ENCODE data around the gene RANBP9.

Gene RANBP9

DNA sequence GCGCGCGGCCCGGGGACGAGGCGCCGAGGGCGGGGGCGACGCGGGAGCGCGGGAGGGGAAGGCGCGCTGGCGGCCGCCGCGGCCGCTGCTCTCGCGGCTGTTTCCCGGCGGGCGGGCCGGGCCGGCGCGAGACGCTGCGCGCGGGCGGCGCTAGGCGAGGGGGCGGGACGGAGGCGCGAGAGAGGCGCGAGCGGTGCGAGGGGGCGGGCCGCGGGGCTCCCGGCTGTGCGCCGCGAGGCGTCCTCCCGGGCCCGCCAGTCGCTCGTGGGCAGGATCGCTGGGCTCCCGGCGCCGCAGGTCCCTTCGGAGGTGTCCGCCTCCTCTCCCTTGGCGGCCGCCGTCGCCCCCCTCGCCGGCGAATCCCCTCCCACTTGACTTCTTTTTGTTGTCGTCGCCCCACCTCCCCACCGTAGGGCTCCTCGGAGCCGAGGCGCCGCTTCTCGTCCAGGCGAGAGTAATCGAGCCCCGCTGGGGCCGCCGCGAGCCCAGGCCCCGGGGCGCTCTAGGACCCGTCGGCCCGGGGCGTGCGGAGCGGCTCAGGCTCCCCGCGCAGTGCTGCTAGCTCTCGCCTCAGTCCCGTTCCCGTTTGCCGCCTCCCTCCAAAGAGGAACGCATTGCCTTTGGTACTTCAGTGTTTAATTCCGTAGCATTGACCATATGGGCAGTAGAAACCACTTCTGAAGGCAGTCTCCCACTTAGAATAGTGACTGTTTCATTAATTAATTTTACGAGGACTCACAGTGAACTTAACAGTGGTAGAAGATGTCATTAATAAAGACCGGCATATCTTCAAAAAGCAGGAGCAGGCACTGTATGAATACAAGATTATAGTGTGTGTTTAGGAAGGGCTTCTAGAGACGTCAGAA, at the start of gene RANBP9:
TSS of gene RANBP9 (minus strand) at position 103 of the 866 bp plus-strand sequence. CDS start 330 bp downstream, outside the sequence.
- peaks cover 58% of the 10 kb centered on the region for H3K4me1 Mint-ChIP-seq (ENCODE audit: low read depth)
- H3K4me3 Mint-ChIP-seq = peak within 1 kb of the TSS; percentile 98
- H3K36me3 Mint-ChIP-seq = peaks cover 5% of the 10 kb centered on the region
- H3K9me3 Mint-ChIP-seq (ENCODE audit: low read depth) = no peaks in the 10 kb centered on the region
- H3K27me3 Mint-ChIP-seq = no peaks in the 10 kb centered on the region
- peak within 1 kb of the TSS; percentile 99 for H3K27ac Mint-ChIP-seq

DNA sequence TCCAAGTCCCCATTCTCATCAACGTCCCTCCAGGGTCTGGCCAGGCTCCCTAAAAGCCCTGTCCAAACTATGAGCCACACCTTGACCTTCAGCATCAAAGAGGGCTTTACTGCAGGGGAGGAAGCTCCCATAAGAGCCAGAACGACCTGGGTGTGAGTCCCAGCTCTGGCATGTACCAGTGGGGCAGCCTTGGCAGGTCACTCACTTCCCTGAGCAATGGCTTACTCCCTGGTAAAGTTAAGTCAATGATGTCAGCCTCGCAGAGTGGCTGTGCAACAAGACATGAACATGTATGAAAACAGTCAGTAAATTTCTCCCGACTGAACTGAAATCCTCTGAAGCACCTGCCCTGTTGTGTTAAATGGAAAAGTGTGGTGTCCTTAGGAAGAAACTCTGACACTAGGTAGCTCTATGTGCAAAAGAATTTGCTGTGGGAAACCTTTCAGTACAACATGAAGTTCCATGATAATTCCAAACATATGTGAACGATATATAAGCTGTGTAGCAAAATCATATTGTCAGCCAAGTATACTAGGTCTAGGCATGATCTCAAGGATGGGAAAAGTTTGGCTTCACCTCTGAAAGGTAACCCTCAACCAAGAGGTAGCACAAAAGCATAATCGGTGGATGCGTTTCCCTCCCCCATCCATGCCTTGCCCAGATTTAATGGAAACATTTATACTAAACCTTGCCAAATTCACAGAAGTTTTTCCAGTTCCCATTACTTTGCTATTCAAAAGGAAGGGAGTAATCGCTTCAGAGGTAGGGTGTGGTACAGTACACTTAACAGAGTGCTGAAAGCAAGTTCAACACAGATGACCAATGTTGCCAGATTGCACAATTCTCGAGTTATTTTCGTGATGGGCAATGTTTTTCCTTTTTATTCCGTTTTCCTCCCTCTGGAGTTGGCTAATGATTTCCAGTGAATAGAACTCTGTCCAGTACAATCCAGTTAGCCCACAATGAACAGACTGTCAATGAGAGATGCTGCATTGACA, 49.0 kb upstream of the RANBP9 start:
- peak overlapping the region; percentile 80 for H3K27ac Mint-ChIP-seq
- H3K4me3 Mint-ChIP-seq = no peak overlapping the region

DNA sequence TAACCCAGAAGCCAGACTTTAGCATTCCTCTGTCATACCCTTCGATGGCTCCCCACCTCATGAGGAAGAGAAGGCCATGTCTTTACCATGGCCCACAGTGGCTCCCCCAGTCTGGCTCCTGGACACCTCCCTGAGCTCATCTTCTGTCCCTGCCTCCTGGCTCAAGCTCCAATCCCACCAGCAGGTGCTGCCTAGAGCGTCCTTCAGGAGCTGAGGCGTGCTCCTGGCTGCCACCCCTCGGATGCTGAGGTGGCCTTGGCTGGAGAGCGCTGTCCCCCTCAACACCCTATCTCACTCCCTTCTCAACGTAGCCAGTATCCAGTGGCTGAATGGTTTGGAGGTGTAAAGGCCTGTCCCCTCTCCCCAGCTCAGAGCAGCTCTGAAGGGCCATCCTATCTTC, 47.4 kb upstream of the RANBP9 start:
- Mint-ChIP-seq H3K36me3 (no peaks in the 10 kb centered on the region), H3K27me3 (no peaks in the 10 kb centered on the region), H3K27ac (no peak overlapping the region), H3K4me3 (no peak overlapping the region), H3K4me1 (ENCODE audit: low read depth) (peaks cover 27% of the 10 kb centered on the region), H3K9me3 (ENCODE audit: low read depth) (no peaks in the 10 kb centered on the region)

More for the DNA sequence above, 49.0 kb upstream of the RANBP9 start:
- Mint-ChIP-seq H3K9me3 (ENCODE audit: low read depth) (no peaks in the 10 kb centered on the region), H3K4me1 (ENCODE audit: low read depth) (peaks cover 30% of the 10 kb centered on the region), H3K36me3 (no peaks in the 10 kb centered on the region), H3K27me3 (no peaks in the 10 kb centered on the region)

DNA sequence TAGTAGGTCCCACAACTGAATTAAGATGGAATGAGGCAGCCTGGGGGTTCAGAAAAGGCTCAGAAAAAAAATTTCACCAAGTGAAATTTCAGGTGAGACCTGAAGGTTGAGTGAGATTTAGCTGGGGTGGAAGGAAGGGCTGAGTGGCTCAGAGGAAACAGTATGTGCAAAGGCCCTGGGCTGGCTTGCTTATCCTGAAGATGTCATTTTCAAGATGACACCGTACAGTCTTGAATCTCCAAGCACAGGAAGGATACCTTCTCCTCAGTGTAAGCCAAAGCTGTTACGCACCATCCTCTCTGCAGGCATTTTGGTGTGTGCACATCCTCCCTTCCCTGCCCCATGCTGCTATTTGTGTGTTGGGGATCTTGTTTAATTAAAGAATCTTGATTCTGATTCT, 43.0 kb upstream of the RANBP9 start:
- H3K27me3 Mint-ChIP-seq = no peaks in the 10 kb centered on the region
- no peak overlapping the region for H3K4me3 Mint-ChIP-seq
- H3K36me3 Mint-ChIP-seq = no peaks in the 10 kb centered on the region
- H3K4me1 Mint-ChIP-seq (ENCODE audit: low read depth) = peaks cover 1% of the 10 kb centered on the region
- H3K9me3 Mint-ChIP-seq (ENCODE audit: low read depth) = no peaks in the 10 kb centered on the region
- no peak overlapping the region for H3K27ac Mint-ChIP-seq

DNA sequence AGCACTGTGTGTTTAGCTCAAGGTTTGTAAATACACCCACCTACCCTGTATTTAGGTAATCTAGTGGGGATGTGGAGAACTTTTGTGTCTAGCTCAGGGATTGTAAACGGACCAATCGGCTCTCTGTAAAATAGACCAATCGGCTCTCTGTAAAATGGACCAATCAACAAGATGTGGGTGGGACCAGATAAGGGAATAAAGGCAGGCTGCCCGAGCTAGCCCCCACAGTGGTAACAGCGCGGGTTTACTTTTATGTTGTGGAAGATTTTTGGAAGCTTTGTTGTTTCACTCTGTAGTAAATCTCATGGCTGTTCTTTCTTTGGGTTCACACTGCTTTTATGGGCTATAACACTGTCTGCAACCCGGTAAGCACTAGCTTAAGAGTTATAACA, 32.1 kb upstream of the RANBP9 start:
- Mint-ChIP-seq H3K4me1 (ENCODE audit: low read depth) (peaks cover 2% of the 10 kb centered on the region), H3K9me3 (ENCODE audit: low read depth) (no peaks in the 10 kb centered on the region), H3K27me3 (no peaks in the 10 kb centered on the region), H3K27ac (no peak overlapping the region), H3K36me3 (peaks cover 4% of the 10 kb centered on the region), H3K4me3 (no peak overlapping the region)

DNA sequence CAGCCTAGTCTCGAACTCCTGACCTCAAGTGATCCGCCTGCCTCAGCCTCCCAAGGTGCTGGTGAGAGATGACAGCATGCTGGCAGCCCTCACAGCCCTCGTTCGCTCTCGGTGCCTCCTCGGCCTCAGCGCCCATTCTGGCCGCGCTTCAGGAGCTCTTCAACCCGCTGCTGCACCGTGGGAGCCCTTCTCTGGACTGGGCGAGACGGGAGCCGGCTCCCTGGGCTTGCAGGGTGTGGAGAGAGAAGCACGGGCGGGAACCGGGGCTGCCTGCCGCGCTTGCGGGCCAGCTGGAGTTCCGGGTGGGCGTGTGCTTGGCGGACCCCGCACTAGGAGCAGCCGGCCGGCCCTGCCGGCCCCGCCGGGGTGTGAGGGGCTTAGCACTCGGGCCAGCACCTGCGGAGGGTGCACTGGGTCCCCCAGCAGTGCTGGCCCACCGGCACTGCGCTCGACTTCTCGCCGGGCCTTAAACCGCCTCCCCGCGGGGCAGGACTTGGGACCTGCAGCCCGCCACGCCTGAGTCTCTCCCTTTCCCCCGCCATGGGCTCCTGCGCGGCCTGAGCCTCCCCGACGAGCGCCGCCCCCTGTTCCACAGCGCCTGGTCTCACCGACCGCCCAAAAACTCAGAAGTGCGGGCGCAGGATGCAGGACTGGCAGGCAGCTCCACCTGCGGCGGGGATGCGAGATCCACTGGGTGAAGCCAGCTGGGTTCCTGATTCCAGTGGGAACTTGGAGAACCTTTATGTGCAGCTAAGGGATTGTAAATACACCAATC, 31.5 kb upstream of the RANBP9 start:
- Mint-ChIP-seq H3K4me1 (ENCODE audit: low read depth) (no peaks in the 10 kb centered on the region), H3K9me3 (ENCODE audit: low read depth) (no peaks in the 10 kb centered on the region), H3K27me3 (no peaks in the 10 kb centered on the region), H3K27ac (no peak overlapping the region), H3K36me3 (peaks cover 4% of the 10 kb centered on the region), H3K4me3 (peak overlapping the region; percentile 38)

DNA sequence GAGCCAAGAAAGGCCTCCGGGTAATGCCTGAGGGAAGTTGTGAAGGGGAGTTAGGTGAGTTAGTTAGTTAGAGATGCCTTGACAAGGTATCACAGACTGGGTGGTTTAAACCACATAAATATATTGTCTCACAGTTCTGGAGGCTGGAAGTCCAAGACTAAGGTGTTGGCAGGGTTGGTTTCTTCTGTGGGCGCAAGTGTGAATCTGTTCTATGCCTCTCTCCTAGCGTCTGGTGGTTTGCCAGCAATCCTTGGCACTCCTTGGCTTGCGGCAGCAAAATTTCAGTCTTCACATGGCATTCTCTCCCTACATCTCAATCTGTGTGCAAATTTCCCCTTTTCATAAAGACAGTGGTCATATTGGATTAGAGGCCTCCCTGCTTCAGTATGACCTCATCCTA, 29.7 kb upstream of the RANBP9 start:
- no peak overlapping the region for H3K4me3 Mint-ChIP-seq
- H3K27ac Mint-ChIP-seq = no peak overlapping the region
- H3K9me3 Mint-ChIP-seq (ENCODE audit: low read depth) = no peaks in the 10 kb centered on the region
- peaks cover 4% of the 10 kb centered on the region for H3K36me3 Mint-ChIP-seq
- H3K27me3 Mint-ChIP-seq = no peaks in the 10 kb centered on the region
- no peaks in the 10 kb centered on the region for H3K4me1 Mint-ChIP-seq (ENCODE audit: low read depth)

DNA sequence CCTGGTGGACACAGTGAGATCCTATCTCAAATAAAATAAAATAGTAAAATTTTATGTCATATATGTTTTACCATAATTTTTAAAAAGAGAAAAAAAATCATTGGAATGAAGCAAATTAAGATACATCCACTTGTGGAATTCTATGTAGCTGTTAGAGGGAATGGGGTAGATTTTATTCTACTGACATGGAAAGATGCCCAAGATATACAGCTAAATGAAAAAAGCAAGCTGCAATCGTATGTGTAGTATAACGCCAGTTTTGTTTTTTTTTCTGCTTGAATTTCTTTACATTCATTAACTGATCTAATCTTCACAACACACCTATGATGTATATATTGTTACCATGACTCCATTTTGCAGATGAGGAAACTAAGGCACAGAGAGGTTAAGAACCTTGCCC, 23.4 kb upstream of the RANBP9 start:
- no peak overlapping the region for H3K4me3 Mint-ChIP-seq
- peaks cover 2% of the 10 kb centered on the region for H3K4me1 Mint-ChIP-seq (ENCODE audit: low read depth)
- H3K27me3 Mint-ChIP-seq = no peaks in the 10 kb centered on the region
- H3K9me3 Mint-ChIP-seq (ENCODE audit: low read depth) = no peaks in the 10 kb centered on the region
- no peak overlapping the region for H3K27ac Mint-ChIP-seq
- H3K36me3 Mint-ChIP-seq = no peaks in the 10 kb centered on the region

DNA sequence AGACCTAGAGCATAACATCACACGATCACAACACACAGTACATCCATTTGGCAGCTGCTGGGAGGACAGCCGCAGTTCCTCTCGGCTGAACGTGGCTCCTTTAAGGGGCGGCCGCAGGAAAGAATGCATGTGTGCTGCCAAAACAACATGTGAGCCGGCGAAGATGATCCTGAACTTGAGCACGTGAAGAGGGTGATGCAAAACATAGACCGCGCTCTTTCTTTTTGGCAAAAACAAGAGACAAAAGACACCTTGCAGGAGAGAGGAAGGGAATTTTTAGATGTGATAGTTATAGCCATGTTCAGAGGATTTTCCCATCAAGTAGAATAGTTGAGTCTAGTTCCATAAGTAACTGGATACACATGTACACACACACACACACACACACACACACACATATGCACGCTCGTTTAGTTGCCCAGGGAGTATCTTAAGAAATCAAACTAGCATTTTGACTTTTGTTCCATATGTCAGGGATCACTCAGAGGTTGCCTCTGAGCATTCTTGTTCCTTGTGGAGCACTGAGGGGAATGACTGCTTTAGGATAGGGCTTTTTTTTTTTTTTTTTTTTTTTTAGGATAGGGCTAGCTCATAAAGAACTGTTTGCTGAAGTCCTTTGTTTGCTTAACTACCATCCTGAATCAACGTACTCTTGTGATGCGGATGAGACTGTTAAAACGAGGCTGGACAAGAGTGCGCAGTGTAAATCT, 21.7 kb upstream of the RANBP9 start:
- Mint-ChIP-seq H3K27me3 (no peaks in the 10 kb centered on the region), H3K27ac (no peak overlapping the region), H3K36me3 (no peaks in the 10 kb centered on the region), H3K9me3 (ENCODE audit: low read depth) (no peaks in the 10 kb centered on the region), H3K4me3 (no peak overlapping the region), H3K4me1 (ENCODE audit: low read depth) (peaks cover 7% of the 10 kb centered on the region)

DNA sequence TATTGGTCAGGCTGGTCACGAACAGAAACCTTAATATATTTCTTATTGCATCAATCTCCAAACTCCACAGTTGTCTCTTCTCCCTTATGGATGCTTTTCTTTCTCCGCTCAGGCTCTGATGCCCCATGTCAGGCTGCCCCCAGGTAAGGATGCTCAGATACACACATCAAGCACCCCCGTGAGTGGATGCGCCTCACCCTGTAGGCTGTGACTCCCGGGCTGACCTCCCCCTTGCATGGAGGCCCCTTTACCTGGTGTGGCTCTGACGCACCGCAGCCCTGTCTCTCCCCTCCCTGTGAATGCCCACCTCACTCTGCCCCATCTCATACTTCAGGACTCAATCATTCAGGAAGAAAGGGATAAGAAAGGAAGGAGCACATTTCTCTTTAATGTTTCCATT, 19.1 kb upstream of the RANBP9 start:
- Mint-ChIP-seq H3K36me3 (no peaks in the 10 kb centered on the region), H3K27me3 (no peaks in the 10 kb centered on the region), H3K4me3 (no peak overlapping the region), H3K4me1 (ENCODE audit: low read depth) (peaks cover 15% of the 10 kb centered on the region), H3K27ac (no peak overlapping the region), H3K9me3 (ENCODE audit: low read depth) (no peaks in the 10 kb centered on the region)

DNA sequence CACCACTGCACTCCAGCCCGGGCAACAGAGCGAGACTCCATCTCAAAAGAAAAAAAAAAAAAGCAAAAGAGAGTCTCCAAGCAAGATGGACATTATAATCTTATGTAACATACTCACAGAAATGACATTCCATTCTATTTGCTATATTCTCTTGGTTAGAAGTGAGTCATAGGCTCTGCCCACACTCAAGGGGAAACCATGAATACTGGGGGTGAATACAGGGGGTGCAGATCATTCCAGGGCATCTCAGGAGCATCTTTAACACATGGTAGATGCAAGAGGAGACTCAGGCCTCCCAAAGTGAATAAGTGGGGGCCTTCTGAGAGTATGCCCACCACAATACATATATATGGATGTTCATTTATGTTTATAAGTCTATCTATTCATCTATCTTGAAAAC, 18.3 kb upstream of the RANBP9 start:
- Mint-ChIP-seq H3K4me1 (ENCODE audit: low read depth) (peaks cover 23% of the 10 kb centered on the region), H3K27me3 (no peaks in the 10 kb centered on the region), H3K27ac (no peak overlapping the region), H3K9me3 (ENCODE audit: low read depth) (no peaks in the 10 kb centered on the region), H3K36me3 (no peaks in the 10 kb centered on the region), H3K4me3 (no peak overlapping the region)

DNA sequence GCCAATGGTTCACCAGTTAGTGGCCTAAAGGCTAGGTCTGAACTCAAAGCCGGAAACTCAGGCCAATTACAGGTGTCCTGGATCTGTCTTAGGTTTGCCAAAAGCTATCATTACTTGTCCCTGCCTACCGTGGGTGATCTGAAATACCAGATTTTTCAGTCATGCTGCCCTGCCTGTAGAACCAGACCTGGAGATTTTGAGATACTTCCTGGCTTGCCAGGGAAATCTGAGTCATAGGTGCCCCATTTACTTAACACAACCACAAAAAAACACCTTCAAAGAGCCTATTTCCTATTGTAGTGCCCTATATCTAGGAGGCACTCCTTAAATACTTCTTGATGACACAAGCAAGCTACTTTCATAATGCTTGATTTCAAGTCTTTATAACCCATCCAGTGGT, 13.9 kb upstream of the RANBP9 start:
- Mint-ChIP-seq H3K4me1 (ENCODE audit: low read depth) (peaks cover 43% of the 10 kb centered on the region), H3K27ac (peak overlapping the region; percentile 84), H3K9me3 (ENCODE audit: low read depth) (no peaks in the 10 kb centered on the region), H3K36me3 (no peaks in the 10 kb centered on the region), H3K4me3 (peak overlapping the region; percentile 73), H3K27me3 (no peaks in the 10 kb centered on the region)

DNA sequence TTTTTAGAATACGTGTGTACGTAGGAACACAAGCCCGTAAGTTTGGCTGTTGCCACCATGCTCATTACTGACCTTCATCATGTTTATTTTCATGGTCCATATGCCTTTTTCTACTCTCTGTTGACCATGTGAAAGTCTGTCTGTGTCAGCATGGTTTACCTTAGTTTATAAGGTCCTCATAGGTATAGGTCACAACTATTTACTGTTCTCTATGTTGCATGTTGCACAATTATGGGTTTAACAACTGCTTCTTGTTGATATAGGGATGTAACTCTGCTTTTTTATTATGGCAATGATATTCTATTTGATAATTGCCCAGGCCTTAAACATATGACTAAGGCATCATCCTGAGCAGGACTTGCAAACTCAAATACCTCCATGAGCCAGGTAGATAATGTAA, 13.4 kb upstream of the RANBP9 start:
- H3K27ac Mint-ChIP-seq = peak overlapping the region; percentile 84
- peaks cover 42% of the 10 kb centered on the region for H3K4me1 Mint-ChIP-seq (ENCODE audit: low read depth)

DNA sequence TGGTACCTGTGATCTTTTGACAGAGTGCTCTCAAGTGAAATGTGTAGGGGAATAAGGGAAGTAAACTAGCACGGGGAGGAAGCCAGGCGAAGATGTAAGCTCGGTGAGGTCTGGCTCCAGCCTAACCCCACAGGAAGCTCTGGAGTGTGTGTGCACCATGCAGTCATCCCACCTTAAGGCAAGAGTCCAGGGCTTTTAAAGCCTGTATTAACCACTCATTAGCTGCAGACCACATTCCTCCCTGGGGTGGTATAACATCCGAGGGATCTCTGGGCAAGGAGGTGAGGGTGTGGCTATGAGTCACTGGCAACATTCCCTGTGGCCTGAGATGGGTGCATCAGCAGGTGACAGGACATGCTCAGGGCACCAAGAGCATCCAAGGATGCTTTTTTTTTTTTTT, 12.5 kb upstream of the RANBP9 start:
- no peak overlapping the region for H3K4me3 Mint-ChIP-seq
- H3K4me1 Mint-ChIP-seq (ENCODE audit: low read depth) = peaks cover 37% of the 10 kb centered on the region
- no peak overlapping the region for H3K27ac Mint-ChIP-seq
- no peaks in the 10 kb centered on the region for H3K27me3 Mint-ChIP-seq
- H3K9me3 Mint-ChIP-seq (ENCODE audit: low read depth) = no peaks in the 10 kb centered on the region
- no peaks in the 10 kb centered on the region for H3K36me3 Mint-ChIP-seq

More for the DNA sequence above, 13.4 kb upstream of the RANBP9 start:
- Mint-ChIP-seq H3K36me3 (no peaks in the 10 kb centered on the region), H3K9me3 (ENCODE audit: low read depth) (no peaks in the 10 kb centered on the region), H3K4me3 (peak overlapping the region; percentile 27), H3K27me3 (no peaks in the 10 kb centered on the region)
